ENCODE measurements around the gene DEAF1.

DNA sequence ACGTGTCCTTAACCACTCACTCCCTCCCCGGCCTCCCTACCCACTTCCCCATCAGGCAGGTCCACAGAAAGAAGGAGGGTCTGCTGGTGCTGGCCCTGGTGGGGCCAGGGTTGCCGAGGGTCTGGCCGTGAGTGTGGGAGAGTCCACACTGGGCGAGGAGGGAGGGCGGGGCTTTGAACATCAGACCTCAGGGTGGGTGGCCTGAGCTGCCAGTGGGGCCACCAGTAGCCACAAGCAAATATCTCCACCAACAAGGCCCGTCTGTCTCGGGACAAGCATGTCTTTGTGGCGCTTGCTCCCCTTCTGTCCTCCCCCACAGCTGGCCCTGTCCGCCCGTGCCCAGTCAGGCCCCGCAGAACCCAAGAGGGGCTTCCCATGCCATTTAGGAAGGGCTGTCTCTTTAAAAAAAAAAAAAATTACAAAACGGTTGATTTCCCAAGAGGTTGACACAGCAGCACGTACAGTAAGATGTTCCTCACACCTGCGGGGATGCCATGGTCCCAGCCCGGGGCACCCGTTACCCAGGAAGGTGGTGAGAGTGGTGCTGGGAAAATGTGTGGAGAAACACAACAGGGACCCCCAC lies 34.6 kb upstream of the DEAF1 start:
- TF ChIP-seq ZNF146 (CRISPR knock-in tag; IDR thresholded peaks at IDR 0.05; ENCODE audit: unreplicated experiment) (no peak), MYC (IDR thresholded peaks at IDR 0.05; ENCODE audit: low read depth, low read length) (no peak), MYC (CRISPR knock-in tag; IDR thresholded peaks at IDR 0.05; ENCODE audit: borderline replicate concordance, low read depth) (no peak)
